Stimulated activated CD8-positive, alpha-beta memory T cell treated with anti-CD3 and anti-CD28 coated beads, Interleukin-7, amount 100 ng/mL, for 48 hours (primary cell): ENCODE results near the gene SLC34A2.
"Not testable (repeated sequence)": the region's sequence is repeated elsewhere in the genome, so short reads cannot be mapped to it uniquely, and the experiment has no call there.

Source experiments
- DNase-seq, 2 donors: peaks; one replicate each; pipeline ENCODE4 v3.0.0-alpha.2; 2020; ENCODE audit warnings: low read depth in 1 of 2; ENCODE audit errors: extremely low read depth in 1 of 2

The SLC34A2 gene

GRCh38 chr4:25661441-25661840, 5.8 kb downstream of the SLC34A2 start:
- DNase-seq, result not testable (repeated sequence)

- no peak for DNase-seq
Observed at GRCh38 chr4:25662306-25662705, 6.7 kb downstream of the SLC34A2 start.

GRCh38 chr4:25663781-25664180, 8.1 kb downstream of the SLC34A2 start:
- no peak for DNase-seq

GRCh38 chr4:25666031-25666630, 10.5 kb downstream of the SLC34A2 start:
- no peak for DNase-seq

DNA sequence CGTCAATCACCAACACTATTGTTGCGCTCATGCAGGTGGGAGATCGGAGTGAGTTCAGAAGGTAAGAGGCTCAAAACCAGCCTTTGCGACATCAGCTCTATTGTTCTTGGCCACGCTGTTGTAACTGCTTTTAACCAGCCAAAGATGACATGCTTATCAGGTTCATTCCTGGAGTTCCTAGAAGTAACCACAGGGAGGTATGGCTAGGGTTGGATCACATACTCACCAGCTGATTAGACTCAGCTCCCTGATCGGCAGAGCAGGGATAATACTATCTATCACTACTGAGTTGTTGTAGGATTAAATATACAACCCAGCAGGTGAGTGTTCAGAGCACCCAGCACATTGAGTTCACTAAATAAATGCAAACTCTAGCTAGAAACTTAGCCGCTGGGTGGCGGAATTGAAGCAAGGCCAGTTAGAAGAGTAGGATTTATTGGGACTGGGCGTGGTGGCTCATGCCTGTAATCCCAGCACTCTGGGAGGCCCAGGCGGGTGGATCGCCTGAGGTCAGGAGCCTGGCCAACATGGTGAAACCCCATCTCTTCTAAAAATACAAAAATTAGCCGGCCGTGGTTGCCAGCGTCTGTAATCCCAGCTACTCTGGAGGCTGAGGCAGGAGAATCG, 12.4 kb downstream of the SLC34A2 start:
- no peak for DNase-seq

DNA sequence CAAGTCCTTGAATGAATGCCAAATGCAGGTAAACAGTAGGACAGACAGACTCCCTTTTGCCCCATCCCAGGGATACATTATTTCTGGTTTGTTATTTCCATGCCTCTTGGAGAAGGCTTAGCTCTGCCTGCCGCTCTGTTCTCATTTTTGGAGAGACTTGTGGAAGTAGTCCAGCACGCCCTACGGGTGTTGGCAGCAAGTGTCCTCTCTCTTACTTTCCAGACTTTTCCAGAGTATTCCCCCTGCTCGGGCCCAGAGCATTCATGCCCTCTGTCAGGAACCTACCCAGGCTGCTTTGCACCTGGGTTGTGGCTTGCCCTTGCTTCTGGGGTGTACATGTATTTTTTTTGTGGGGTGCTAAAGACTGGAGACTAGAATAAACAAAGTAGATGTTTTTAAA, 15.3 kb downstream of the SLC34A2 start:
- no peak for DNase-seq

DNA sequence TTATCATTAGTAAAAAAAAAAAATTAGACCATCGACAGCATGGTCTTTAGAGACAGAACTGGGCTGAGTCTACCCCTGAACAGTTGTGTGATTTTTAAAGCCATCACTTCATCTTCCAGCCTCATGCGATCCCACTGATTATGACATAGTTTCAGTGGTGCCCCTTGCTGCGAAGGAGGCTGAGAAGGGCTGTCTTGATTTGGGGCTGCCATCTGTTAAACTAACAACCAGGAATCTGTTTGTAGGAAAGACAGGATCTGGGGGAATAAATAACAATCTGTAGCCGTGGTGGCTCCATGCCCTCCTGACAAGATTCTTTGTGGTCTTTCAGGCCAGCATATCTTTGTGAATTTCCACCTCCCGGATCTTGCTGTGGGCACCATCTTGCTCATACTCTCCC, 17.1 kb downstream of the SLC34A2 start:
- DNase-seq, result no peak

DNA sequence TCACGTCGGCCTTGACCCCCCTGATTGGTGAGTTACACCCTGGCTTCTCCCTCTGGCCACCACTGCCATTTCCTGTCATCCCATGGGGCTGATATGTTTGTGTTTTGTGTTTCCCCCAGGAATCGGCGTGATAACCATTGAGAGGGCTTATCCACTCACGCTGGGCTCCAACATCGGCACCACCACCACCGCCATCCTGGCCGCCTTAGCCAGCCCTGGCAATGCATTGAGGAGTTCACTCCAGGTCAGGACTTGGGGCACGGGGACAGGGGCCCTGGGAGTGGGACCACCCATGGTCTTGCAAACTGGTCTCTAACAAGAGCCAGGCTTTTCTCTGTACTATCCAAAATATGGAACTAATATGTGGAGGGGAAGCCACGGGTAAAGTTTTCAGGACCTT, 18.7 kb downstream of the SLC34A2 start:
- DNase-seq, result no peak

GRCh38 chr4:25676221-25676620, 20.6 kb downstream of the SLC34A2 start:
- DNase-seq, result no peak

DNA sequence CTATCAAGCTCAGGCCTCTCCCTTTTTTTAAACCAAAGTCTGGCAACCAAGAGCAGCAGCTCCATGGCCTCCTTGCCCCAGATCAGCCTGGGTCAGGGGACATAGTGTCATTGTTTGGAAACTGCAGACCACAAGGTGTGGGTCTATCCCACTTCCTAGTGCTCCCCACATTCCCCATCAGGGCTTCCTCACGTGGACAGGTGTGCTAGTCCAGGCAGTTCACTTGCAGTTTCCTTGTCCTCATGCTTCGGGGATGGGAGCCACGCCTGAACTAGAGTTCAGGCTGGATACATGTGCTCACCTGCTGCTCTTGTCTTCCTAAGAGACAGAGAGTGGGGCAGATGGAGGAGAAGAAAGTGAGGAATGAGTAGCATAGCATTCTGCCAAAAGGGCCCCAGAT, 21.5 kb downstream of the SLC34A2 start:
- DNase-seq, result no peak

DNA sequence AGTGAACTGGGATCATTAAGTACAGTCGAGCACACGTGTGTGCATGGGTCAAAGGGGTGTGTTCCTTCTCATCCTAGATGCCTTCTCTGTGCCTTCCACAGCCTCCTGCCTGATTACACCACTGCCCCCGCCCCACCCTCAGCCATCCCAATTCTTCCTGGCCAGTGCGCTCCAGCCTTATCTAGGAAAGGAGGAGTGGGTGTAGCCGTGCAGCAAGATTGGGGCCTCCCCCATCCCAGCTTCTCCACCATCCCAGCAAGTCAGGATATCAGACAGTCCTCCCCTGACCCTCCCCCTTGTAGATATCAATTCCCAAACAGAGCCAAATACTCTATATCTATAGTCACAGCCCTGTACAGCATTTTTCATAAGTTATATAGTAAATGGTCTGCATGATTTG, 22.3 kb downstream of the SLC34A2 start:
- no peak for DNase-seq

GRCh38 chr4:25687773-25688172, 32.1 kb downstream of the SLC34A2 start:
- no peak for DNase-seq

- DNase-seq, result no peak
Observed at GRCh38 chr4:25694466-25694865, 38.8 kb downstream of the SLC34A2 start.

GRCh38 chr4:25696409-25696808, 40.8 kb downstream of the SLC34A2 start:
- DNase-seq, result no peak

DNA sequence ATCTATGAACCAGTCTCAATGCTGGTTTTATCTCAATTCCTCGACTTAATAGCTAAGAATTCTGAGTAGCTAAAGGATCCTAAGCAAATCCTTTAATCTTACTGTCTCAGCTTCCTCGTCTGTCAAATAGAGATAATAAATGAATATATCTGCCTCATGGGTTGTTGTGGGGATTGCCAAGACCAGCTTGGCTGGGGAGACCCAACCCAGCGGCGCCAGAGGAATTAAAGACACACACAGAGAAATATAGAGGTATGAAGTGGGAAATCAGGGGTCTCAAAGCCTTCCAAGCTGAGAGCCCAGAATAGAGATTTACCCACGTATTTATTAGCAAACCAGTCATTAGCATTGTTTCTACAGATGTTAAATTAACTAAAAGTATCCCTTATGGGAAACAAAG, 41.9 kb downstream of the SLC34A2 start:
- no peak for DNase-seq

DNA sequence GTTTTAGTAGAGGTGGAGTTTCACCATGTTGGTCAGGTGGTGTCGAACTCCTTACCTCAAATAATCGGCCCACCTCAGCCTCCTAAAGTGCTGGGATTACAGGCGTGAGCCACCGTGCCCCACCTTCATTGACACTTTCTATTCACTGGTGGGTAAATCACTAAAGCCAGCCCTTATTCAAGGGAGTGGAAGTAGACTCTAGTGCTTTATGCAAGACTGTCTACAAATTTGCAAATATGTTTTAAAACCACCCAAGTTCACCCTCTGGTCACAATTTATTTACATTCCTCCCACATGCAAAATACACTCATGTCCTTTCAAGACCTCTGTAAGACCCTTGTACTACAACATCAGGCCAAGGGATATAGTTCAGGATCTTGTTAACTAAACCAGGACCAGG, 45.0 kb downstream of the SLC34A2 start:
- no peak for DNase-seq

GRCh38 chr4:25702848-25703247, 47.2 kb downstream of the SLC34A2 start:
- no peak for DNase-seq

DNA sequence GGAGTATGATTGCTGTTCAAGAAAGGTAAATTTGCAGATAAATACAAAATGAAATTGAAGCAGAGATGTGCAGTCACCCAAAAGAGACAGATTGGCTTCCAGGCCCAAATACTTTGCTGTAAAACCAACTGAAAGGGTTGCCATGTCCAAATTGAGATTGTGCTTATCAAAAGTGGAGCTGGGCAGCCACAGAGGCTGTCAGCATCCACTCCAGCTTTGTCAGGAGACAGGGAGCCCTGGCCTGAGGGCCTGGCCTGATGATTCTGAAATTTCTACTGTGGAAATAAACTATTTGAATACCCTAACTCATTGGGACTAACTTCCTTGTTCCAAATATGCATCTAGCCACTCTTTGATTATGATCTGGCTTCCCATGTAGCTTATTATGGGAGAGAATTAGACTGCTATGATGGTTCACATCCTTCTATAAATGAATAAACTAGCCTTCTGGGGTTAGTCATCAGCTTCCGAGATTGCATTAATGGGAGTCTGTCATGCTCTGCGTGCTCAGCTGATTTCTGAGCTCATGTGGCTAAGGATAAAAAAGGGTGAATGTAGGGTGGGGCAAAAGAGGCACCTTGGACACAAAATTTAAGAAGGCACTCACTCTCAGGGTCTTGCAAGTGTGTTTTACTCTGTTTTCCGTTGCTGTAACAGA, 48.2 kb downstream of the SLC34A2 start:
- no peak for DNase-seq

GRCh38 chr4:25704516-25704915, 48.9 kb downstream of the SLC34A2 start:
- DNase-seq, result no peak

DNA sequence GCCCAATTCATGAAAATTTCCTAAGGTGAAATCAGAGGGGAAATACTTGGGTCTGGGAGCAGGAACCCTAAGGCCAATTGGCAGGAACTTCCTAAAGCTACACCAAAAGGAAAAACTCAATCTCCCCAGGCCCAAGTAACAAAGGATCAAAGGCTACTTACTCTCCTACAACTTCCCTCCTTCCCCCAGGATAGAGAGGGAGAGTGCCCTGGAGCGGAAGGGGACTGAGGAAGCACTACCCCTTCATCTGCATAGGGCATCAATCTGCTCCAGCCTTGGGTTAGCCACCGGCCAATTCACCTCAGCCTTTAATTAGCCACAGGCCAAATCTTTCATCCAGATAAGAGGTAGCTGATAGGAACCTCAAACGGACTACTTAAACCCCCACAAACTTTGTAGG, 55.0 kb downstream of the SLC34A2 start:
- no peak for DNase-seq

- no peak for DNase-seq
Observed at GRCh38 chr4:25712611-25713010, 57.0 kb downstream of the SLC34A2 start.

DNA sequence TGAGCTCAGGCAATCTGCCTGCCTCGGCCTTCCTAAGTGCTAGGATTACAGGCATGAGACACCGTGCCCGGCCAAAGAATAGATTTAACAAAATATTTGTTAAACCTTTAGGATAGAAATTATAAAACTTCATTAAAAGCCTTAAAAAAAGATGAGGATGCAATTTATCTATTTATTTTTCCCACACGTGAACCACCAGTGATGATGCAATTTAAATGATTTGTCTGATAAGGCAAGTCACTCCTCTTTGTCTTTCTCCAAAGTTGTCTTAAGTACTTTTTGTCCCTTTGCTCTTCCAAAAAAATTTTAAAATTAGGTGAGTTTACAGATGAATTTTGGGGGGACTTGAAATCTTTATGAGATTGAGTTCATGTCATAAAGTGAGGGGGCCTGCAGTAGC, 58.2 kb downstream of the SLC34A2 start:
- DNase-seq, result no peak

DNA sequence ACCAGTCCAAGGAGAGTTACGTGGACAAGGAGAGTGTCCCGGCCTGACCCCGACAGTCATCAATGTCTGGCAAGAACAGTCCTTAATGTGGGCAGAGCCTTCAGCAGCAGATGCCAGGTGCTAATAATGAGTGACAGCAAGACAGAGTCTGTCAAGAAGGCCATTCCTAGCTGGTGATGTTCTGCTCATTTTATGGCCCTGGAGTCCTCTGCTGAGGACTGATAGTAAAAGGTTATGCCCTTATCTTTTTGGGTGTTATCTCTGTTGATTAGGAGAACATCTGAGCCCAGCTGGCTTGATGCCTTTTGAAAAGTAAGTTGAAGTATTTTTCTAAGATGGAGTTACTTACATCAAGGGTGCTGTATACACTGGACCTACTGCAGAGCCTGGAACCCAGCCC, 67.3 kb downstream of the SLC34A2 start:
- DNase-seq, result no peak
